NT2/D1 (cell line): Measurements from ENCODE around the gene ARL13A.
"Not testable (repeated sequence)": the region's sequence is repeated elsewhere in the genome, so short reads cannot be mapped to it uniquely, and the experiment has no call there.

ENCODE experiments used
- DNase-seq: peaks from one replicate; pipeline ENCODE4 v3.0.0-alpha.2; 2011; ENCODE audit warnings: low read depth, low spot score
- H3K27me3 ChIP-seq: 2 replicates; pipeline ENCODE4 v1.6.0; 2011; ENCODE audit warnings: mild to moderate bottlenecking; ENCODE audit not compliant: insufficient read length, insufficient read depth
- H3K36me3 ChIP-seq: 2 replicates; pipeline ENCODE4 v1.6.1; 2011; ENCODE audit warnings: mild to moderate bottlenecking, low read length, mixed read lengths; ENCODE audit not compliant: insufficient read depth, insufficient read length
- H3K4me1 ChIP-seq: 2 replicates; pipeline ENCODE4 v1.5.1; 2011; ENCODE audit not compliant: insufficient read depth, insufficient read length
- H3K4me3 ChIP-seq: 2 replicates; pipeline ENCODE4 v1.5.1; 2011; ENCODE audit warnings: low read depth; ENCODE audit not compliant: insufficient read length
- H3K9ac ChIP-seq: 2 replicates; pipeline ENCODE4 v1.6.0; 2011; ENCODE audit warnings: low read depth; ENCODE audit not compliant: insufficient read length
- H3K9me3 ChIP-seq: 2 replicates; pipeline ENCODE4 v1.5.1; 2011; ENCODE audit warnings: mild to moderate bottlenecking, low read length; ENCODE audit not compliant: insufficient read depth
- SUZ12 ChIP-seq: IDR thresholded peaks from 2 replicates; pipeline ENCODE4 v1.6.1; 2011; ENCODE audit not compliant: insufficient read length, insufficient read depth; ENCODE audit errors: extremely low read depth
- YY1 ChIP-seq: IDR thresholded peaks from 2 replicates; pipeline ENCODE4 v1.6.1; 2011; ENCODE audit not compliant: insufficient read length, insufficient read depth
- ZNF274 ChIP-seq: IDR thresholded peaks from 2 replicates; pipeline ENCODE4 v1.6.1; 2011; ENCODE audit warnings: mild to moderate bottlenecking, low read depth, low read length

ARL13A gene

DNA sequence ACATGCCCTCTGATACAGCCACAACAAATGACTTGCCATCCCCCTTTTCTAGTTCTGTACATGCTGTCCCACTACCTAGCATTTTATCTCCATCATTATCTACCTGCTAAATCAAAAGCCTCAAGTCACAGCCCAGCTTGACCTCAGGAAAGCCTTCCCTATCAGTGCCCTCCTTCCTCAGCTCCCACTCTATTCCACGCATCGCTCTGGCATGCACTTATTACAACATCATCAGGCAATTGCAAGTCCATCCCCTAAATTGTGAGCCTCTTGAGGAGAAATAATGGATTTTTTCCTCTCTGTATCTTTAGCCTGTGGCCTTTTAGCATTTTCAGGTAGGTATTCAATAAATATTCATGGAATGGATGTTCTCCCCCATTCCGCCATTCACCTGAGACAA is 5.7 kb downstream of the ARL13A start:
- no peaks in the 10 kb centered on the region for H3K27me3 ChIP-seq
- H3K4me3 ChIP-seq, result no peak overlapping the region
- H3K9me3 ChIP-seq, result peaks cover 9% of the 10 kb centered on the region; the same call in 1 of the 2 replicates
- DNase-seq, result no peak
- no peak for TF ChIP-seq ZNF274
- TF ChIP-seq SUZ12, result no peak
- no peak for TF ChIP-seq YY1
- H3K36me3 ChIP-seq, result no peaks in the 10 kb centered on the region
- H3K9ac ChIP-seq, result no peak overlapping the region
- no peaks in the 10 kb centered on the region for H3K4me1 ChIP-seq

DNA sequence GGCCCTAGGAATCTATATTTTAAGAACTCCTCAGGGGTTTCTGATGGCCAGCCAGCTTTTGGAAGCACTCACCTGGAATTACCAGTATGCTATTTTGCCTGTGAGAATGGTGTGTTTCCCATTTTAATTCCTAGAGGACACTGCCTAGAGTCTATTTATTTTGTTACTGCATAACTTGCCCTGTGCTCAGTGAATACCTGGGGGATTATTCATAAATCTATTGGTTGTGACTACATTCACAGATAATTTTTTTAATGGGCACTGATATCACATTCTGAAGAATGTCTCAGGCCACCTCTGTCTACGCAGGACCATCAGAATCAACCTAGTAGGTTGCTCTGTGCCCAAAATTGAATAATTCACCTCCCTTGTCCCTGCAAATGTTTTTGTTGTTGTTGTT is 6.7 kb downstream of the ARL13A start:
- H3K27me3 ChIP-seq, result no peaks in the 10 kb centered on the region
- no peaks in the 10 kb centered on the region for H3K36me3 ChIP-seq
- no peak overlapping the region for H3K4me3 ChIP-seq
- H3K4me1 ChIP-seq, result no peaks in the 10 kb centered on the region
- TF ChIP-seq SUZ12 (no peak), ZNF274 (no peak), YY1 (no peak)
- no peak for DNase-seq
- H3K9ac ChIP-seq, result no peak overlapping the region
- H3K9me3 ChIP-seq, result peaks cover 9% of the 10 kb centered on the region; the same call in 1 of the 2 replicates

DNA sequence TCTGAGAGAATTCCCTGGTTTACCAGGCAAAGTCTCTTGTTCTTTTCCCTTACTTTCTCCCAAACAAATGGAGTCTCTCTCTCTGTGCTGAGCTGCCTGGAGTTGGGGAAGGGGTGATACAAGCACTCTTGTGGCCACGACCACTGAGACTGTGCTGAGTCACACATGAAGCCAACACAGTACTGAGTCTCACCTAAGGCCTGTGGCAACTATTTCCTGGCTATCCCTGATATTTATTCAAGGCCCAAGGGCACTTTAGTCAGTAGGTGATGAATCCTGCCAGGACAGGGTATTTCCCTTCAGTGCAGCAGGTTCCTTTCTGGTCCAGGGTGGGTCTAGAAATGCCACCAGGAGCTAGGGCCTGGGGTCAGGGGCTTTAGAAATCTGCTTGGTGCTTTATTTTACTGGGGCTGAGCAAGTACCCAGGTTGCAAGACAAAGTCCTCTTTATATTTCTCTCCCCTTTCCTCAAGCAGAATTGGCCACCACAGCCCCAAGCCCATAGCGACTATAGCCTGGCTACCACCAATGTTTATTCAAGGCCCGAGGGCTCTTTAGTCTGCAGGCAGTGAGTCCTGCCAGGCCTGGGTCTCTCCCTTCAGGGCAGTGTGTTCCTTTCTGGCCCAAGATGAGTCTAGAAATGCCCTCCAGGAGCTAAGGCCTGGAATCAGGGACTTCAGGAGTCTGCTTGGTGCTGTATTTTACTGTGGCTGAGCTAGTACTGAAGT is 10.5 kb downstream of the ARL13A start:
- no peak for DNase-seq
- Histone ChIP-seq H3K4me1 (no peaks in the 10 kb centered on the region), H3K9ac (no peak overlapping the region), H3K36me3 (no peaks in the 10 kb centered on the region), H3K9me3 (no peaks in the 10 kb centered on the region), H3K4me3 (no peak overlapping the region), H3K27me3 (no peaks in the 10 kb centered on the region)
- no peak for TF ChIP-seq SUZ12

DNA sequence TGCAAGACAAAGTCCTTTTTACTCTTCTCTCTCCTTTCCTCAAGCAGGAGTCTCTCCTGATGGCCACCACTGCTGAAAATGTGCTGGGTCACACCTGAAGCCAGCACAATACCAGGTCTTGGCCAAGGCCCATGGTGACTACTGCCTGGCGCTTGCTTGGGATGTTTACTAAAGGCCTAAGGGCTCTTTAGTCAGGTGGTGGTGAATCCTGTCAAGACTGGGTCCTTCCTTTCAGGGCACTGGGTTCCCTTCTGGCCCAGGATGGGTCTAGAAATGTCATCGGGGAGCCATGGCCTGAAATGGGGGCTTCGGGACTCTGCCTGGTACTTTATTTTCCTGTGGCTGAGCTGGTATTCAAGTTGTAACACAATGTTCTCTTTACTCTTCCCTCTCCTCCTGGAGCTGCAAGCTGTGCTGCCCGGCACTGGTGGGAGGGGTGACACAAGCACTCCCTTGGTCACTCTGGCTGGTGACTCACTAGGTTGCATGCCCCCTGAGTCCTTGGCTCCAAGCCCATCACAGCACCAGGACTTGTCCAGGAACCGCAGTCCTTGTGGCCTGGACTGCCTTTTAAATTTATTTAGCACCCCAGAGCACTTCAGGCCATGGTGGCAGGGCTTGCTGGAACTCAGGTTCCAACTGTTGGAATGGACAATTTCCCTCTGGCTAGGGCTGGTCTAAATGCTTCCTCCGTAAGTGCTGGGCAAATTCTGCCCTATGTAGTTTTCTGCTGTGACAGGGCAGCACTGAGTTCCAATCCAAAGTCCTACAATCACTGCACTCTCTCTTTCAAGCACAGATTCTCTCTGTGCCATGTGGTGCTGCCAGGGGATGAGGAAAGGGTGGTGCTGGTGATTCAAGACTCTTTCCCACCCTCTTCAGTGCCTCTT is 11.3 kb downstream of the ARL13A start:
- Histone ChIP-seq H3K4me3 (no peak overlapping the region), H3K9ac (no peak overlapping the region)
- no peak for DNase-seq

DNA sequence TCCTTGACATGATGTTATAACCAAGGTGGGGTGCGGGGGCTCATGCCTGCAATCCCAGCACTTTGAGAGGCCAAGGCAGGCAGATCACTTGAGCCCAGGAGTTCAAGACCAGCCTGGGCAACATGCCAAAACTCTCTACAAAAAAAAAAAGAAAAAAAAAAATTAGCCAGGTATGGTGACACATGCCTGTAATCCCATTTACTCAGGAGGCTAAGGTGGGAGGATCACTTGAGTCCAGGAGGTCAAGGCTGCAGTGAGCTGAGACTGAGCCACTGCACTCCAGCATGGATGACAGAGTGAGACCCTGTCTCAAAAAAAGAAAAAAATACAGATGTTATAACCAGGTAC is 12.0 kb downstream of the ARL13A start:
- not testable (repeated sequence) for H3K36me3 ChIP-seq, DNase-seq, H3K4me3 ChIP-seq, H3K9ac ChIP-seq, H3K27me3 ChIP-seq, H3K4me1 ChIP-seq, H3K9me3 ChIP-seq

More for the DNA sequence above, 11.3 kb downstream of the ARL13A start:
- H3K27me3 ChIP-seq, result no peaks in the 10 kb centered on the region
- H3K4me1 ChIP-seq, result no peaks in the 10 kb centered on the region
- H3K36me3 ChIP-seq, result no peaks in the 10 kb centered on the region
- no peaks in the 10 kb centered on the region for H3K9me3 ChIP-seq
- TF ChIP-seq YY1 (no peak), SUZ12 (no peak), ZNF274 (no peak)

DNA sequence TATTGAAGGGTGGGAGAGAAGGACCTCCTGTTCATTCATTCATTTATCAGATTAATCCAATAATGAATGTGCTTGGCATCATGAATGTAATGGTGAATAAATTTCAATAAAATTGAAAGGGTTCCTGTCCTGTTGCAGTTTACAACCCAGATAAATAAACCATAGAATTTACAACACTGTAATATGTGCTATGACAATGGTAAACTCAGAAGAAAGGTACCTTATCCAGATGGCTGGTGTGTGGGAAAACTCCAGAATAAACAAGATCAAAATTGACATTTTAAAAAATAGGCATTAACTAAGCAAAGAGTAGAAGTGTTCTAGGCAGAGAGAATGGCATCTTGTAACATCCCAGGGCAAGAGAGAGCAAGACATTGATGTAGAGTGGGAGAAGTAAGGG is 15.3 kb downstream of the ARL13A start:
- H3K9me3 ChIP-seq, result no peaks in the 10 kb centered on the region
- H3K27me3 ChIP-seq, result no peaks in the 10 kb centered on the region
- no peak overlapping the region for H3K9ac ChIP-seq
- DNase-seq, result no peak
- TF ChIP-seq SUZ12 (no peak), ZNF274 (no peak)
- no peaks in the 10 kb centered on the region for H3K4me1 ChIP-seq
- H3K4me3 ChIP-seq, result no peak overlapping the region
- no peaks in the 10 kb centered on the region for H3K36me3 ChIP-seq

DNA sequence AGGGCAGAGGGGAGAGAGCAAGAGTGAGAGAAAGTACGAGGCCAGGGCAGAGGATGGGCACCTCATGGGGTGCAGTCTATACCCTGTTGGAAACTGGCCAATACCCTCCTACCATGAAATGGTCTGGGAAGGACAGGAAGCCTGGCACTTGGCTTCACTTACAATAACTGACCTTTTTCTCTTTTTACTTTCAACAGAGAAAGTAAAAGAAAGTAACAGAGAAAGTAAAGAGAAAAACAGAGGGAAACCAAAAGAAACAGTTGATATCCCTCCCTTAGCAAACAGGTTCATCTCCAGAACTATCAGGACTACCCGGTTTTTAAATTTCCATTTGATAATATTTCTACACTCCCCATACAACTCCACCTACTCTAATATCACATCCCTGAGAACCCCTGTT is 20.6 kb downstream of the ARL13A start:
- no peak for DNase-seq
- no peaks in the 10 kb centered on the region for H3K4me1 ChIP-seq
- H3K27me3 ChIP-seq, result no peaks in the 10 kb centered on the region
- TF ChIP-seq YY1, result no peak
- no peak for TF ChIP-seq SUZ12
- TF ChIP-seq ZNF274, result no peak
- H3K9me3 ChIP-seq, result no peaks in the 10 kb centered on the region
- no peak overlapping the region for H3K4me3 ChIP-seq
- no peak overlapping the region for H3K9ac ChIP-seq
- no peaks in the 10 kb centered on the region for H3K36me3 ChIP-seq
